Chondrocyte (in vitro differentiated cells): Measurements from ENCODE around the gene SYT15. TPM values are rescaled to one million over a fixed set of nuclear protein-coding genes. Genes with fewer than 3 reads are reported as not detected.
A peak's percentile ranks its signal among the peaks of the same experiment; 100 is the strongest.

ENCODE experiments used
- DNase-seq: peaks from one replicate; pipeline ENCODE4 v3.0.0; 2021; ENCODE audit warnings: mixed read lengths, low spot score
- H3K27ac Mint-ChIP-seq: one replicate; pipeline ENCODE4 v1.8.0; 2021; ENCODE audit warnings: mild to moderate bottlenecking, moderate library complexity, mixed read lengths; ENCODE audit not compliant: unreplicated experiment
- H3K27me3 Mint-ChIP-seq: 2 replicates; pipeline ENCODE4 v1.8.0; 2021; ENCODE audit warnings: low read depth, mixed read lengths
- H3K36me3 Mint-ChIP-seq: 2 replicates; pipeline ENCODE4 v1.8.0; 2021; ENCODE audit warnings: low read depth, mixed read lengths
- H3K4me1 Mint-ChIP-seq: 2 replicates; pipeline ENCODE4 v1.8.0; 2021; ENCODE audit warnings: low read depth, mild to moderate bottlenecking, mixed read lengths
- H3K4me3 Mint-ChIP-seq: one replicate; pipeline ENCODE4 v1.8.0; 2021; ENCODE audit warnings: mild to moderate bottlenecking, moderate library complexity, mixed read lengths; ENCODE audit not compliant: unreplicated experiment
- H3K9me3 Mint-ChIP-seq: 2 replicates; pipeline ENCODE4 v1.8.0; 2021; ENCODE audit warnings: low read depth, mixed read lengths
- CTCF ChIP-seq: fragments of 200-600 bp; sonication (generic); IDR thresholded peaks from 2 replicates; pipeline ENCODE4 v1.5.0; 2021; ENCODE audit warnings: antibody characterized with exemption, mild to moderate bottlenecking, moderate library complexity
- total RNA-seq: library from RNA; stranded (reverse); gene quantifications from 3 replicates; pipeline ENCODE4 v1.2.1, GENCODE V29; 2021

The SYT15 gene
- total RNA-seq, 1 donor from 2014 or later, result 14.5 TPM

GRCh38 chr10:46557319-46558121 is 21.4 kb upstream of the SYT15 start:
- peaks cover 10% of the 10 kb centered on the region for H3K4me1 Mint-ChIP-seq
- H3K9me3 Mint-ChIP-seq, result no peaks in the 10 kb centered on the region
- H3K27me3 Mint-ChIP-seq, result peaks cover 9% of the 10 kb centered on the region
- DNase-seq, result peak; percentile 97
- H3K27ac Mint-ChIP-seq, result no peak overlapping the region
- no peaks in the 10 kb centered on the region for H3K36me3 Mint-ChIP-seq
- no peak for TF ChIP-seq CTCF
- peak overlapping the region; percentile 76 for H3K4me3 Mint-ChIP-seq

GRCh38 chr10:46558122-46558391 is 20.9 kb upstream of the SYT15 start:
- no peak overlapping the region for H3K27ac Mint-ChIP-seq
- H3K27me3 Mint-ChIP-seq, result peaks cover 9% of the 10 kb centered on the region
- no peak for TF ChIP-seq CTCF
- no peak for DNase-seq
- H3K9me3 Mint-ChIP-seq, result no peaks in the 10 kb centered on the region
- H3K4me3 Mint-ChIP-seq, result no peak overlapping the region
- H3K36me3 Mint-ChIP-seq, result no peaks in the 10 kb centered on the region
- peaks cover 10% of the 10 kb centered on the region for H3K4me1 Mint-ChIP-seq

- Mint-ChIP-seq H3K9me3 (no peaks in the 10 kb centered on the region), H3K27ac (no peak overlapping the region), H3K27me3 (peaks cover 9% of the 10 kb centered on the region), H3K36me3 (no peaks in the 10 kb centered on the region), H3K4me3 (no peak overlapping the region), H3K4me1 (peaks cover 10% of the 10 kb centered on the region)
- DNase-seq, result peak; percentile 94
- TF ChIP-seq CTCF, result no peak
These were observed 20.3 kb upstream of the SYT15 start for GRCh38 chr10:46558392-46559185.

GRCh38 chr10:46559231-46559671 is 19.7 kb upstream of the SYT15 start:
- no peak for DNase-seq
- H3K36me3 Mint-ChIP-seq, result no peaks in the 10 kb centered on the region
- no peak for TF ChIP-seq CTCF

GRCh38 chr10:46560381-46560780 is 18.5 kb upstream of the SYT15 start:
- no peak overlapping the region for H3K27ac Mint-ChIP-seq
- no peaks in the 10 kb centered on the region for H3K36me3 Mint-ChIP-seq
- peaks cover 10% of the 10 kb centered on the region for H3K4me1 Mint-ChIP-seq
- no peak for TF ChIP-seq CTCF
- H3K9me3 Mint-ChIP-seq, result no peaks in the 10 kb centered on the region
- no peak overlapping the region for H3K4me3 Mint-ChIP-seq
- no peak for DNase-seq
- H3K27me3 Mint-ChIP-seq, result peaks cover 9% of the 10 kb centered on the region

More at GRCh38 chr10:46559231-46559671, 19.7 kb upstream of the SYT15 start:
- no peak overlapping the region for H3K27ac Mint-ChIP-seq
- H3K4me3 Mint-ChIP-seq, result no peak overlapping the region
- no peaks in the 10 kb centered on the region for H3K9me3 Mint-ChIP-seq
- peaks cover 9% of the 10 kb centered on the region for H3K27me3 Mint-ChIP-seq
- peaks cover 10% of the 10 kb centered on the region for H3K4me1 Mint-ChIP-seq
